Neural progenitor cell (in vitro differentiated cells): ENCODE measurements around the gene OPN3. TPM values are rescaled to one million over a fixed set of nuclear protein-coding genes. Genes with fewer than 3 reads are reported as not detected.
A peak's percentile ranks its signal among the peaks of the same experiment; 100 is the strongest.

Experiments used
- DNase-seq: peaks from one replicate; pipeline ENCODE4 v3.0.0-alpha.2; 2016; ENCODE audit warnings: low spot score
- H2AFZ ChIP-seq: fragments of 200-600 bp; sonication (generic); replicated peaks from 2 replicates; pipeline ENCODE4 v1.6.1; 2016; ENCODE audit warnings: antibody characterized with exemption
- H3F3A ChIP-seq: fragments of 200-600 bp; sonication (generic); 2 replicates; pipeline ENCODE4 v1.6.1; 2016; ENCODE audit warnings: antibody characterized with exemption, low read depth
- H3K27ac ChIP-seq: fragments of 200-600 bp; sonication (generic); 2 replicates; pipeline ENCODE4 v1.5.1; 2016; ENCODE audit warnings: mild to moderate bottlenecking
- H3K27me3 ChIP-seq: fragments of 200-600 bp; sonication (generic); 2 replicates; pipeline ENCODE4 v1.6.1; 2016; ENCODE audit warnings: mild to moderate bottlenecking, moderate library complexity
- H3K36me3 ChIP-seq: fragments of 200-600 bp; sonication (generic); 2 replicates; pipeline ENCODE4 v1.5.1; 2016
- H3K4me1 ChIP-seq: fragments of 200-600 bp; sonication (generic); 2 replicates; pipeline ENCODE4 v1.6.1; 2016; ENCODE audit warnings: mixed run types
- H3K4me2 ChIP-seq: fragments of 200-600 bp; sonication (generic); 2 replicates; pipeline ENCODE4 v1.6.1; 2016
- H3K4me3 ChIP-seq: fragments of 200-600 bp; sonication (generic); 2 replicates; pipeline ENCODE4 v1.5.1; 2016
- H3K79me2 ChIP-seq: fragments of 200-600 bp; sonication (generic); 2 replicates; pipeline ENCODE4 v1.6.1; 2016; ENCODE audit warnings: low read depth
- H3K9ac ChIP-seq: fragments of 200-600 bp; sonication (generic); 2 replicates; pipeline ENCODE4 v1.6.1; 2016
- H3K9me3 ChIP-seq: fragments of 200-600 bp; sonication (generic); 2 replicates; pipeline ENCODE4 v1.5.1; 2016; ENCODE audit warnings: low read depth
- H4K20me1 ChIP-seq: fragments of 200-600 bp; sonication (generic); 2 replicates; pipeline ENCODE4 v1.6.1; 2016; ENCODE audit warnings: low read depth
- H3K27ac Mint-ChIP-seq: 3 replicates; pipeline ENCODE4 v1.8.0; 2021; ENCODE audit warnings: mixed read lengths
- H3K27me3 Mint-ChIP-seq: 2 replicates; pipeline ENCODE4 v1.8.0; 2022; ENCODE audit warnings: low read depth, mild to moderate bottlenecking, inconsistent platforms, moderate library complexity, mixed read lengths; ENCODE audit not compliant: insufficient read depth
- H3K36me3 Mint-ChIP-seq: 3 replicates; pipeline ENCODE4 v1.8.0; 2021; ENCODE audit warnings: mixed read lengths
- H3K4me1 Mint-ChIP-seq: 3 replicates; pipeline ENCODE4 v1.8.0; 2021; ENCODE audit warnings: mixed read lengths
- H3K4me3 Mint-ChIP-seq: 3 replicates; pipeline ENCODE4 v1.8.0; 2021; ENCODE audit warnings: mild to moderate bottlenecking, moderate library complexity, mixed read lengths
- H3K9me3 Mint-ChIP-seq: 3 replicates; pipeline ENCODE4 v1.8.0; 2020; ENCODE audit warnings: mixed read lengths
- EZH2 ChIP-seq: fragments of 200-600 bp; sonication (generic); IDR thresholded peaks from 2 replicates; pipeline ENCODE4 v1.6.1; 2017; ENCODE audit warnings: antibody characterized with exemption, mild to moderate bottlenecking, moderate library complexity
- EZH2phosphoT487 ChIP-seq: fragments of 200-600 bp; sonication (generic); IDR thresholded peaks from 2 replicates; pipeline ENCODE4 v1.6.1; 2017; ENCODE audit warnings: antibody characterized with exemption
- total RNA-seq: library from RNA; depleted of rRNA; stranded (reverse); fragments of >200 nt; gene quantifications from 2 replicates; pipeline ENCODE4 v1.2.3, GENCODE V29; 2015; ENCODE audit warnings: low replicate concordance
- TF ChIP-seq, protein P1 (sequence below): fragments of 200-600 bp; sonication (generic); IDR thresholded peaks from 2 replicates; pipeline ENCODE4 v1.5.1; 2017; ENCODE audit warnings: antibody characterized with exemption, mild to moderate bottlenecking

Gene OPN3
- total RNA-seq, 1 donor from 2014 or later, result 53.5 TPM

GRCh38 chr1:241612533-241613477 lies 27.4 kb downstream of the OPN3 start:
- Mint-ChIP-seq H3K4me1 (peaks cover 13% of the 10 kb centered on the region), H3K27me3 (no peaks in the 10 kb centered on the region), H3K27ac (no peak overlapping the region), H3K9me3 (no peaks in the 10 kb centered on the region), H3K36me3 (peaks cover 3% of the 10 kb centered on the region), H3K4me3 (no peak overlapping the region)
- Histone ChIP-seq H3K36me3 (no peaks in the 10 kb centered on the region), H3F3A (no peaks in the 10 kb centered on the region), H4K20me1 (peaks cover 6% of the 10 kb centered on the region), H3K79me2 (no peaks in the 10 kb centered on the region), H3K4me2 (no peak overlapping the region), H3K4me1 (no peaks in the 10 kb centered on the region), H2AFZ (no peak overlapping the region), H3K9ac (no peak overlapping the region), H3K27ac (no peak overlapping the region), H3K9me3 (no peaks in the 10 kb centered on the region), H3K4me3 (no peak overlapping the region), H3K27me3 (no peaks in the 10 kb centered on the region)
- no peak for TF ChIP-seq EZH2
- TF ChIP-seq, protein P1, sequence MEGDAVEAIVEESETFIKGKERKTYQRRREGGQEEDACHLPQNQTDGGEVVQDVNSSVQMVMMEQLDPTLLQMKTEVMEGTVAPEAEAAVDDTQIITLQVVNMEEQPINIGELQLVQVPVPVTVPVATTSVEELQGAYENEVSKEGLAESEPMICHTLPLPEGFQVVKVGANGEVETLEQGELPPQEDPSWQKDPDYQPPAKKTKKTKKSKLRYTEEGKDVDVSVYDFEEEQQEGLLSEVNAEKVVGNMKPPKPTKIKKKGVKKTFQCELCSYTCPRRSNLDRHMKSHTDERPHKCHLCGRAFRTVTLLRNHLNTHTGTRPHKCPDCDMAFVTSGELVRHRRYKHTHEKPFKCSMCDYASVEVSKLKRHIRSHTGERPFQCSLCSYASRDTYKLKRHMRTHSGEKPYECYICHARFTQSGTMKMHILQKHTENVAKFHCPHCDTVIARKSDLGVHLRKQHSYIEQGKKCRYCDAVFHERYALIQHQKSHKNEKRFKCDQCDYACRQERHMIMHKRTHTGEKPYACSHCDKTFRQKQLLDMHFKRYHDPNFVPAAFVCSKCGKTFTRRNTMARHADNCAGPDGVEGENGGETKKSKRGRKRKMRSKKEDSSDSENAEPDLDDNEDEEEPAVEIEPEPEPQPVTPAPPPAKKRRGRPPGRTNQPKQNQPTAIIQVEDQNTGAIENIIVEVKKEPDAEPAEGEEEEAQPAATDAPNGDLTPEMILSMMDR, result no peak
- TF ChIP-seq EZH2phosphoT487, result no peak
- no peak for DNase-seq

DNA sequence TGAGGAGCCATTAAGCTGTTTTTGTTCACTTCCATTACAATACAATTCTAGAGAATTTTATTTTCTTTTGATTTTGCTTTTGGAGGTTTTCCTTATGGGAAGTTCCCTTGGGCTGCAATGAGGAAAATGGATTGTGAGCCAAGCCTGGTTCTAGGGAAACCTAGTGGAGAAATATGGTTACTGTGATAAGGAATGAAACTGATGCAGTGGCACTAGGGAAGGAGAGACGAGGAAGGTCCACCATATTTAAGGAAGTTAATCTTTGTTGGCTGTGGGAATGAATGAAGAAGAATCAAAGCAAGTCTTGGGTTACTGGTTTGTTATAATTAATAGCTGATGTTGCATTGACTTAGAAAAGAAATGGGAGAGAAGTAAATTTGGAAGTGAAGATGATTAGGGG lies 28.4 kb downstream of the OPN3 start:
- Histone ChIP-seq H3K4me1 (no peaks in the 10 kb centered on the region), H4K20me1 (peaks cover 12% of the 10 kb centered on the region), H3K79me2 (no peaks in the 10 kb centered on the region), H3K27me3 (no peaks in the 10 kb centered on the region), H3K36me3 (no peaks in the 10 kb centered on the region), H3K4me2 (no peak overlapping the region), H3K27ac (no peak overlapping the region), H3K9ac (no peak overlapping the region), H2AFZ (no peak overlapping the region), H3K4me3 (no peak overlapping the region), H3K9me3 (no peaks in the 10 kb centered on the region), H3F3A (no peaks in the 10 kb centered on the region)
- no peak overlapping the region for H3K4me3 Mint-ChIP-seq
- H3K4me1 Mint-ChIP-seq, result peaks cover 13% of the 10 kb centered on the region
- no peaks in the 10 kb centered on the region for H3K9me3 Mint-ChIP-seq
- no peak overlapping the region for H3K27ac Mint-ChIP-seq
- no peak for DNase-seq
- no peaks in the 10 kb centered on the region for H3K27me3 Mint-ChIP-seq
- H3K36me3 Mint-ChIP-seq, result peaks cover 3% of the 10 kb centered on the region
- TF ChIP-seq EZH2 (no peak), EZH2phosphoT487 (no peak)
- TF ChIP-seq, protein P1, result no peak

- Mint-ChIP-seq H3K4me3 (no peak overlapping the region), H3K9me3 (no peaks in the 10 kb centered on the region), H3K4me1 (peaks cover 13% of the 10 kb centered on the region), H3K27ac (no peak overlapping the region), H3K36me3 (peaks cover 3% of the 10 kb centered on the region), H3K27me3 (no peaks in the 10 kb centered on the region)
- Histone ChIP-seq H3K27me3 (no peaks in the 10 kb centered on the region), H3F3A (no peaks in the 10 kb centered on the region), H3K36me3 (no peaks in the 10 kb centered on the region), H3K9me3 (no peaks in the 10 kb centered on the region), H3K4me2 (no peak overlapping the region), H4K20me1 (peaks cover 12% of the 10 kb centered on the region), H3K79me2 (no peaks in the 10 kb centered on the region), H3K27ac (no peak overlapping the region), H3K4me3 (no peak overlapping the region), H2AFZ (no peak overlapping the region), H3K9ac (no peak overlapping the region), H3K4me1 (no peaks in the 10 kb centered on the region)
- DNase-seq, result peak; percentile 44
- TF ChIP-seq, protein P1, result peak; percentile 76
- TF ChIP-seq EZH2, result no peak
Measured at GRCh38 chr1:241611063-241611462, 29.1 kb downstream of the OPN3 start.
